Left cardiac atrium (tissue), 4 donors: ENCODE data around the gene RBPJL. TPM values are rescaled to one million over a fixed set of nuclear protein-coding genes. Genes with fewer than 3 reads are reported as not detected.

Source experiments
- ATAC-seq, 2 donors: fragments of 200-7000 bp; cut with Tn5 transposase; one replicate each; pipeline ENCODE4 v1.9.1; 2020; ENCODE audit warnings: mild to moderate bottlenecking in 2 of 2, moderate library complexity in 2 of 2
- DNase-seq: peaks from one replicate; pipeline ENCODE4 v3.0.0-alpha.2; 2020
- intact Hi-C, 2 donors: fragments of 100-400 bp; cut with DNase I; formaldehyde crosslinking; loops; one replicate each; pipeline versions ENCODE4 v1.14.1 to v1.15.1; 2022 to 2023
- total RNA-seq, 2 donors: library from RNA; stranded (reverse); fragmentation: NEBNext Ultra II Directional; extraction: Animal tissue kit (Norgen Biotek cat#: 25700); gene quantifications; one replicate each; pipeline ENCODE4 v1.2.1, GENCODE V29; 2021
- donor health status: DM: no; HTN: yes; CAD: no.
- donor health status: DM: no; HTN: yes; CAD: no; lungs with severe emphysema.
- donor health status: DM: yes; HTN: yes; CAD: no.
- donor health status: Dilated cardiomyopathy.

The RBPJL gene
- total RNA-seq, 2 donors from 2014 or later = not detected

DNA sequence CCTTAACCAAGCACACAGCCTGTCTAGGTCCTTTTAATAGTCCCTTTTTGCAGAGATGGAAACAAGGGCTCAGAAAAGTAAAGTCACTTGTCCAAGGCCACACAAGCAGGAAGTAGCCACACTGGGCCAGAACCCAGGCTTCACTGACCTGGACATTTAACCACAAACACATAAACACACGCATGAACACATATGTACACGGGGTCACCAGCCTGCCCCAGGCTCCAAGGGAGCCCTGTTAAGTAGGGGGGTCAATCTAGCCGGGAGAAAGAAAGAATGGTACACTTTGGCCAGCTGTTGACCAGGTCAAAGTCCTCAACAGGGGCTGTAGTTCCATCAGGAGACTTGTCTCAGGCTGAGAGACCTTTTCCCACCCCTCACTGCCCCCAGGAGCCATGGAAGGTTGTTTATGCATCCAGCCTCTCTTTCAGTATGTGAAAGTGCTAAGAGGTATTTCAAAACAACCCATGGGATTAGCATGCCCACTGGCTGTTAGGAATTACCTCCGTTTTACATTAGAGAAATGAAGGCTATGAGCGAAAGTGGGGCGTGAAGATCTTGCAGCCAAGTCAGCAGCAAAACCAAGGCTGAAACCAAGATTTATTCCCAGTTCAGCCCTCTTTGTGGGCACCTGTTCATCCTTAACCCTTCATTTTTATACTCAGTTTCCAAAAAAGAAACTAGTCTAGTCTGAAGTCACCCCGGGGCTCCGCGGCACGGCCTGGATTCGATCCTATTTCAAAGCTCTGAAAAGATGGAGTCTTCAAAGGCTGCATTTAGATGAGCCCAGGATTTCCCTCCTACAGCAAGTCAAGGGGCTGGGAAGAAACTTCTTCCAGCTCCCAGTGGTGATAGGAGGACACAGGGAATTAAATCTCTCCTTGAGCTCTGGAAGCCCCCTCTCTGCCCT is 31.7 kb downstream of the RBPJL start:
- DNase-seq = no peak
- no peak for ATAC-seq
- intact Hi-C loops = no loop called here

DNA sequence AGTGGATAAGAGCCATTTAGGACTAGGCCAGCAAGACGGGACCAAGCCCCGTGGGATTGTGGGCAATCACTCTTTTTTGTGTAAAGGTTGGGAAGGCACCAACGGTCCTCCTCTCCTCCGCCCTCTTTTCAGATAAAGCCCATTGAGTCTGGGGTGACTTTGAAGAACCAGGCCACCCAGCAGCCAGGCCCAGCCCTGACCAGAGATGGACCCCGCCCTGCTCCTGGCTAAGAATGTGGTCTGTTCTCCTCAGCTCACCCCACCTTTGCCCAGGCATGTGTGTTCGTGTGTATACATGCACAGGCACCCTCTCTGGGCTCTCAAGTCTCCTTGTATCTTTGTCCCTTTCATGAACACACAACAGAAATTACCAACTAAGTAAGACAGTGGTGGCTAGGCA is 32.4 kb downstream of the RBPJL start:
- ATAC-seq = no peak
- intact Hi-C loops = no loop called here
- DNase-seq = no peak

DNA sequence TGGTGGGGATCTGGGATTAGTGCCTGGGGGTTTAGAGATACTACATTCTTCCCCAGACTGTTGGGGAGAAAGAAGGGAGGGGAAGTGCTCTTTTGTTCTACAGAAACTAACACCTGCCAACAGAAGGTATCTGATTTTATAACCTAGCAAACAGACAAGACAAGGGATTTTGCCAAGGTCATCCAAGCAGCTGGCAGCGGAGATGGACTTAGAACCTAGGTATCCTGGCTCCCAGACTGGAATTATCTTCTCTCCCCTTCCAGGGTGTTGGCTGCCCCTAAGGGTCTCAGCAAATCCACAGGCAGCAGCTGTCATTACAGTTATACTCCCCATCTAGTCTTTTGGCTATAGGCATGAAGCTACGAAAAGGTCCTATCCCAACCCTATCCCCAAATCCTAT is 33.2 kb downstream of the RBPJL start:
- intact Hi-C loops = no loop called here
- no peak for ATAC-seq
- no peak for DNase-seq

DNA sequence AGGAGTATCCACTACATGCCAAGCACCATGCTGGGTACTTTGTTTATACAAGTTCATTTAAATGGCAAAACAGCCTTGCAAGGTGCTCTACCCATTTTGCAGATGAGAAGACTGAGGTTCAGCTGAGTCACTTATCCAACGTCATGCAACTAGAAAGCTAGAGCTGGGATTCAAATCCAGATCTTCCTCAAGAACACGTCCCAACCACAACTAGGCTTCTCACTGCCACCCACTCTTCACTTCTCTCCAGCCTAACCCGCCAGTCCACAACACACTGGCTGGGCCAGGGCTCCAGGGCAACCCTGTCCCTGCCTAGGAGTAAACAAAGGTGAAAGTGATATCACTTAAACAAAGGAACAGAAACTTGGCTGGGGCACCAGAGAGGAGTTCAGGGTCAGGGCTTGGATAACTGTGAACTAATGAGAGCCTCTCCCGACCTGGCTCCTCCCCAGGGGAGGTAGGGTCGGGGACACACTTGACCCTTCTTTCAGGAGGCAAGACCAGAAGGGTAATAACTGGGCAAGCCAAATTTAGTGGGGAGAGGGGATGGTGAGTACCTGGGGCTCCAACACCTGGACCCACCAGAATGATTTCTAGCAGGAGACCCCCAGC is 33.7 kb downstream of the RBPJL start:
- intact Hi-C loops = no loop called here

DNA sequence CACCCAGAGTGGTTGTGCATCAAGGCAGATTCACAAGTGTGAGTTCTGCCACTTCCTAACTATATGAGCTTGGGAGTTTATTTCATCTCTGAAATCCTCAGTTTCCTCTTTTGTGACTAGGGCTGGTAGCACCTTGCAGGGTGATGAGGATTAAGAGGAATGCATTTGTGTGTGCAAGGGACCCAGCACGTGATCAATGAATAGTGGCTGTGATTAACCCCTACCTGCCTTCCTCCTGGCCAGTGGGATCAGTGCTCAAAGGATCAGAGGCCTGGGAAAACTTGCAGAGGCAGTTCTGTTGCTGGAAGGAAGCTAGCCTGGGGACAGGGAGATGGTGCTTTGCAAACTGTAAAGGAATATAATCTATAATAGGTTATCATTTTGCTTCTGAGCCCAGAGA is 34.3 kb downstream of the RBPJL start:
- DNase-seq = no peak
- intact Hi-C loops = no loop called here
- ATAC-seq = no peak

More for the DNA sequence above, 33.7 kb downstream of the RBPJL start:
- ATAC-seq = no peak
- no peak for DNase-seq

DNA sequence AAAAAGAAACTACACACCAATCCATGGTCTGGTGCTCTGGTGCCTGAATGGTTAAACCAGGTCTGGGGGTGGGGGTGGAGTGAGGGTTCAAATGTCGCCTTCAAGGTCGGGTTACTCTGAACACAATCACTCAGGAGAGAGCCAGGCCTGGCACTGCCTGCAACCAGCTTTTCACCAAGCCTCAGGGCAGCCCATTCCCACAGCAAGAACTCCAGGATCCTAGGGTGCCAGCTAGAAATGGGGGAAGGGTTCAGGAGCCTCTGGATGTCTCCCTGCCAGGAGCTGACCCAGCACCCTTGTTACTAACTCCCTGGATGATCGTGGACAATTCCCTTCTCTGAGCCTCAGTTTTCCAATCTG is 34.9 kb downstream of the RBPJL start:
- ATAC-seq (no peak), DNase-seq (no peak)
- intact Hi-C loops = no loop called here

DNA sequence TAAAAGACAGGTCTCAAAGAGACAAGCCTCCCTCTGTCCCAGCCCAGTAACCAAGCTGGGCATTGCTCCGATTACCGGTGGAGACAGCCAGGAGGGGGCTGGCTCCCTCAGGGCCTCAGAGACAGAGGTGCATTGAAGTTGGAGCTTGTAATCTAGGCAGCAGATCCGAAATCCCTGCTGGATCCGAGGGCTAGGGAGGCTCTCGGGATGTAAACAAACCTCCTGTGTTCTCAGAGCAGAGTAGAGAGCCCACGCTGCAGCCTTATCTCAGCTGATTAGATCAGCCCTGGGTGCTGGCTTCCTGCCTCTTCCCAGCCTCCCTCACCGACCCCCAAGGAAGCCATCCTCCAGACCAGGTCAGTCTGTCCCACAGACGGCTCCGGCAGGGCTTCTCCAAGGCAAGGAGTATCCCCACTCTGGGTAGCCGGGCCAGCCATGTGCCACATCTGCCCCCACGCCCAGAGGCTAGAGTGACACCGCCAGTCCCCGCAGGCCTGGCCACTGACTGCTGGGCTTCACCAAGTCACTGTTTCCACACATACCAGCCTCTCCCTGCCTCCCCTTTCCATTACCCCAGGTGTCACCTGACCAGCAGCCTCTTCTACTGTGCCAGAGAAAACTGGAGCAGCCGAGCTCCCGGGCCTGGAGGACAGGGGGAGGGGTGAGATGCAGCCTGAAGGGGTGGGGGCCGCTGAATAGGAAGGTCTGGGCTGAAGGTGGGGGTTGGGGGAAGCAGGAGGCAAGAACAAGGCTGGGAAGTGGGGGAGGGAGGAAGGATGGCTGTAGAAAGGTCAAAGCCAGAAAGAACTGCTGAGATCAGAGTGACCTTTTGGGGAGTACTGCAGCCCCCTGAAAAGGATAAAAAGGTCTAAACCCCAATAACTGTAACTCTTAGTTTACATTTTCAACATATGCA is 35.6 kb downstream of the RBPJL start:
- peak; percentile 73 for DNase-seq
- ATAC-seq = peak; percentile 37 to 43
- intact Hi-C loops = no loop called here

DNA sequence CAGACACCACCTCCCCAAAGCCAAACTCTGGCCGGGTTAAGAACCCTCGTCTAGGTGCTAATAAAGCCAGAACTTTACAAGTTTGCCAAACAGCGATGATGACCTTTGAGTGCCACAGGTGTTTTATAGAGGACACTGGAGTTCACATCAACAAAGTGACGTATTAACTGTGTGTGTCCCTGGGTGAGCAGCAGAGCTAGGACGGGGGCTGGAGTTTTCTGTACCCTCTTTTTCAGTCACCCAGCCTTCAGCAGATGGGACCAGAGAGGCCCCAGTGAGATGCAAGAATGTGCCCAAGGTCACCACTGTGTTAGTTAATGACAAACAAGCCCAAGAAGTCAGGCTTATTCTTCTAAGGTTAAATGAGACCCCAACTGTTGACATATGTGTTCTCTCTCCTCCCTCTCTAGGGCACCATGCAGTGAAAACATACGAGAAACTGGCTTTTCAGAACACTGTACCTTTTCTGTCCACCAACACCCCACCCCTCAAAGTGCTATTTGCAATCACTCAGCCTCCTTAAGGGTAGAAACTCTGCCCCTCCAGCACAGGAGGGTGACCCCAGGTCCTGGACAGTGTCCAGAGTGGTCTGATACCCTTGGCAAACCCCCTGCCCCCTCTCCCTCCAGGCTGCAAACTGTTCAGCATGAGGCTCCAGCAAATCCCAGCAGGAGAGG is 36.4 kb downstream of the RBPJL start:
- intact Hi-C loops = no loop called here
- DNase-seq (no peak), ATAC-seq (no peak)

DNA sequence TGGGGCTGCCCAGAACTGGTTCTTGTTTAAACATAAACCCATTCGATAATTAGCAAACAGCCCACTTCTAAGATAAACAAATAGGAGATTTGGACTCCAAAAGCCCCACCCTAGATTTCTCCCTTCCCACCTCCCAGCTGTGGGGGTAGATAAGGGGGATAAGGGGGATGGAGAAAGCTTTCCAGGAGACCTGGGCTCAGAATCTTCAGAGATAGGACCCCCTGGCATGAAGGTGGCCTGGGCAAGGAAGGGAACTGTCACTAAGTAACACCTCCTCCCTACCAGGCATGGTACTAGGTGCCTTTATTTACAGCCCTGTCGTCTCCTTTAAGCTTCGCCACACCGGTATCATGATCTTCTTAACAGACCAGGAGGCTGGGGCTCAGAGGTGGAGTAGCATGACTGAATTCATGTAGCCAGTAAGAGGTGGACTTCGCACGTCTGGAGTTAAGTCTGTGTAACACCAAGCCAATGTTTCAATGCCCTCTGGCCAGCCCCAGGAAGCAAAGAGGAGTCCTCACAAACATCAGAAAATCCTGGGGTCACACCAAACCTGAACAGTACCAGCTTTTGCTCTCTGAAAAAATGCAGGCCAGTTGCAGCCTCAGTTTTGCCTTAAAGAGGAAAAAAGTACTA is 37.0 kb downstream of the RBPJL start:
- ATAC-seq = no peak
- intact Hi-C loops = loop anchor here in 1 of 2 donors (2.0 kb wide), 1 partner anchor 15 kb away; no protein-coding TSS in a partner anchor

DNA sequence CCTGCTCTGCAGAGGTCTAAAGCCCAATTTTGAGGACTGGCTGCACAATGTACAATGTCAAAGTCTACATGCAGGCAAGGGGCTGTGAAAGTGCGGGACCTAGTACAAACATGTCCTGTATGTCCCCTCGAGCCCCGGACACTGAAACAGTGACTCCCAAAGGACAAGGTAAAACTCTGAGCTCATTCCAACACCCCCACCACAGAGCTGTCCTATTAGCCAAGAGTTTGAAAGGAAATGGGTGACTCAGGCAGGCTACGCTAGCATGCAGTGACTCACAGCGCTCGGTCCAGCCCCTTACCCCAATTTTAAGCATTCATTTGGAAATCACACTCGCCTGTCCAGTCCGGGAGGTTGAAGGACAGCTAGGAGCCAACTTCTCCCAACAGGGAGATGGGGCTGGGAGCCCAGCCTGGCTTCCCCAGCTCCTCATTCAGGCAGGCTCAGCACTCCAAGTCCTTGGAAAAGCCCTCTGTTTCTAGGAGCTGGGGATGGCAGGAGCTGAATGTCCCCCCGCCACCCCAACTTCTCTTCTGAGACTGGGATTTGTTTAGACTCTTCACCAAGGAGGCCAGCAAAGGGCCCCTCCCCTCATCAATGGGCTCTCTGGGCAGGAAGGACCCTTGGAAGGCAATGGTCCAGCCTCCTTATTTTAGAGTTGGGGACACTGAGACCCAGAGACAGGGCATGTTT is 37.7 kb downstream of the RBPJL start:
- intact Hi-C loops = loop anchor here in 1 of 2 donors (2.0 kb wide), 1 partner anchor 14 kb away; no protein-coding TSS in a partner anchor
- DNase-seq (peak; percentile 74), ATAC-seq (peak; percentile 18 to 61)

More for the DNA sequence above, 37.0 kb downstream of the RBPJL start:
- no peak for DNase-seq

DNA sequence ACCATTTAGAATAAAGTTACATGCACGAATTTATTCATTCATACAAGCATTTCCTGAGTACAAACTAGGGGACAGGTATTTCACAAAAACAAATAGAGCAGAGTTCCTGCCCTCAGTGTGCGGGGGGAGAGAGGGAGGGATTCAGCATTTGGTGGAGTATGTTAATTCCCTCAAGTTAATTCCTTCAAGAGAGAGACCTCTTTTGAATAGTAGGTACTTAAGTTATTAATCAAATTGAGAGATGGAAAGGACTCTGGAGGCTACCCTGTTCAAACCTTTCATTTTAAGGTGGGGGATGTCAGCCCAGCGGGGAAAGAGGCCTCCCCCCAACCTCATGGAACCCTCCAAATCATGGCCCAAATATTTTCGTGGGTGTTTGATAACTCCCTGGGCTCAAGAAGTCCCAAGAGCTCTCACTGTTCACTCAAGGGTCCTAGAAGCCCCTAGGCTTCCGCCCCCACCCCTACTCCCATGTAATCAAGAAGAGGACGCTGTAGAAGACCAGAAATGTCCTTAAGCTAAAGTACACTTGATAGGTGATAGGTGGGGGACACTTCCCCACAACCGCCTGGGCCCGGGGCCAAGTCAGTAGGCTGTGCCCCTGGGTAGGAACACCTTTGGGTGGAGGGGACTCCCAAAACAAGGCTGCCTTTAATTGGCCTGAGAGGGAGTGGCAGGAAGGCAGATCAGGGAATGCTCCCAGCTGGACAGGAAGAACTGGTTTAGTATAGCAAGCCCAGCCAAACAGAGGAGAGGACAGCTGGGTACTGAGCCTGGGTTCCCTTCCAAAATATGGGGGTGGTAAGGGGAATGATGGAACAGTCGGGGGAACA is 38.7 kb downstream of the RBPJL start:
- DNase-seq (no peak), ATAC-seq (no peak)
- intact Hi-C loops = loop anchor here in 1 of 2 donors (2.0 kb wide), 1 partner anchor 13 kb away; no protein-coding TSS in a partner anchor

DNA sequence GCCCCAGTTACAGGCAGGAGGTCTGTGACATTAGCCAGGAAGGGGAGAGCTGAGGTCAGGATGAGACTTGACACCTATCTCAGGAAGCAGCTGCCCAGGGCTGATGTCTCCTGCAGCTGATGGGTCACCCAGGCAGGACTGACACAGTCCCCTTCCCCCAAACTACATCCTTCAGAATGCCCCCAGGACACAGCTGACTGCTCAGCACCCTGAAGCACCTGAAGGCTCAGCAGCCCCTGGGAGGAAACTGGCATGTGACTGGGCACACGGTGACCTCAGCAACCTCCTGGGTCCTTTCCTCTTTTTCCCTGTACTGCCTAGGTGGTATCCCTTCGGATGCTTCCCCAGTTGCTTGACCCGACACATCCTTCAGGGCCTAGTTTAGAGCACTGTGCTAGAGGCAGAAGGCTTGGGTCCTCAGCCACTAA is 39.7 kb downstream of the RBPJL start:
- DNase-seq (no peak), ATAC-seq (no peak)
- intact Hi-C loops = no loop called here

DNA sequence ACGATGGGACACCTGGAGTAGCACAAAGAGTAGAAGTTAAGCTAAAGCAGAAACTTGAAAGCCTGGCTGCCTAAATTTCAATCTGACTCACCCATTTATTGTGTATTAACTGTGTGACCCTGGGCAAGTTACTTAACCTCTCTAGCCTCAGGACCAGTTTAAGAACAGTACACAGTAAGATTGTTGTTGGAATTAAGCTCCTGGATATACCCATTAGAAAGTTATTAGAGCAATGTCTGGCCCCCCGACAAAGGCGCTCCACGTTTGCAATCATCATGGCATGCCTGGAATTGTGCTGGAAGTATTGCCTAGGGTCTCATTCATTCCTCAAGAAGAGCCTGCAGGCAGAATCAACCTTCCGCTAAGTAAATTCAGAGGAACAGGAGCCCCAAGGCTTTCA is 40.2 kb downstream of the RBPJL start:
- no peak for ATAC-seq
- intact Hi-C loops = no loop called here

DNA sequence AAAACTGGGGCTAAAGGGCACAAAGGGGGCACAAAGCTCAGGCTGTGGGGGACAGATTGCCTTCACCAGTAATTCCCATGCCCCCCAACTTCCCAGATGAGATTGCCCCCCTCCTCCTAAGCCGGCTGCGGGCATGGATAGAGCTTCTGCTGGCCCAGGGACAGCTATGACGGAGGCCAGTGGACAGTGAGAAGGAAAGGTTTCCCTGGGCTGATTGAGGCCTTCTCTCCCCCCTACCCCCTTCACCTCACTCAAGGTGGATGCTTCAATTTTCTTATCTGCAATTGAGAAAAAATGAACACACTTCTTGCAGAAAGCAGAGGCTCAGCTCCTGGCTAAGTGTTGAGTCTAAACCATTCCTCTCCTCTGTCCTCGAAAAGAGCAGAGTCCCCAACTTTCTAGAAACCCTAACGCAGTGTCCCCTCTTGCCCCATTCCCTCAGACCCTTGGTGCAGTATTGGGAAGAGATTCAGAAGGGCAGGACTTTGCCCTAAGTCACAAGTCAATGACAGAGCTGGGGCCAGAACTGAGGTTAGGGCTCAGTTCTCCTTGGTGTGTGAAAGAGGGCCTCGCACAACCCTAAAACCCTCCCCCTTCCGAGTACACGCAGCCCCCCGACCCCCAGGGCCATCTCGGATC is 40.8 kb downstream of the RBPJL start:
- intact Hi-C loops = no loop called here
- ATAC-seq (peak; percentile 17 to 23), DNase-seq (peak; percentile 37)

More for the DNA sequence above, 40.2 kb downstream of the RBPJL start:
- DNase-seq = no peak

DNA sequence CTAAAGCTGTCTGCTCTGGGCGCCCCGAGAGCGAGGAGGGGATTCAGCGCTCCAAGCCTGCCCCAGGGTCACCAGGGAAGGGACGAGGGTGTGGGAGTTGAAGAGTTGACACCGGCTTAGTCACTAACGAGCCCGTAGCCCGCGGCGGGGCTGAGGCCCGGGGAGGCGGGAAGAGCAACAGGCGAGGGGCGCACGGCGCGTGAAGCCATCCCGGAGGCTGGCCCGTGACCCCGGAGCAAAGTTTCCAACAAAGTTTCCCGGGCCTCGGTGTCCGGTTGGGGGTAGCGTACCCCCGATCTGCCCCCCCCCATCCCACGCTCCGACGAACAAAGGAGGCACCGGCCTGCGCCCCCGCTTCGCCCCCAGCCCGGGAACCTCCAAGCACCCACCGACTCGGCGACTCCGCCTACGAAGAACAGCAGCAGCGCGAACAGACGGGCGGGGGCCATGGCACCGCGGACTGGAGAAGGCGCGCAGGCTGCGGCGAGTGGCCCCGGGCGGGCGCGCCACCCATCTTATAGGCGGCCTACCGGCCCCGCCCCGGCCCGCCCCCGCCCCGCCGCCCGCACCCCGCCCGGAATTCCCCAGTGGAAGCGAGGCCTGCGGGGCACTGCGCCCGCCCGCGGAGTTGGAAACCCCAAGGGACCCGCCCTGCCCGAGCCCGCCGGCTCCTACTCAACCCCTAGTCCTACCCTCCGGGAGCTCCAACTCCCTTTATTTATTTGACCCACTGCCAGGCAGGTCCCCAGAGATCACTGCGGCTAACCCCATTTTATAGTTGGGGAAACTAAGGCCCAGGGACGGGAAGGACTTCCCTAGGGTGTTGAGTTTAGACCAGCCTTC is 41.5 kb downstream of the RBPJL start, which contains the start of gene SDC4:
TSS of gene SDC4 (minus strand) at position 489 of the 843 bp plus-strand sequence. CDS start at position 449, 40 bp downstream.
- ATAC-seq = peak; percentile 84 to 88
- peak; percentile 72 for DNase-seq
- intact Hi-C loops = no loop called here
